SK-N-SH (cell line): ENCODE measurements around the gene ABHD17C. TPM values are rescaled to one million over a fixed set of nuclear protein-coding genes. Genes with fewer than 3 reads are reported as not detected.

Experiments
- CTCF ChIA-PET: fragments of 300-600, 350-600 bp; formaldehyde crosslinking; extraction: SDS; loops from one replicate; lab custom pipeline; 2021; lab: Yijun Ruan, JAX
- POLR2A ChIA-PET: fragments of 350-600 bp; sonication (Branson Sonifier 250); formaldehyde crosslinking; extraction: SDS; loops from one replicate; lab custom pipeline; 2020; ENCODE audit warnings: antibody characterized with exemption, inconsistent platforms; lab: Yijun Ruan, JAX
- DNase-seq: peaks from one replicate; pipeline ENCODE4 v3.0.0; 2012
- H2AFZ ChIP-seq: fragments of 200-600 bp; sonication (generic); 2 replicates; pipeline ENCODE4 v1.8.1; 2016; ENCODE audit warnings: antibody characterized with exemption, mild to moderate bottlenecking, low read depth
- H3F3A ChIP-seq: fragments of 200-600 bp; sonication (generic); replicated peaks from 2 replicates; pipeline ENCODE3; 2016; ENCODE audit warnings: antibody characterized with exemption, mild to moderate bottlenecking; ENCODE audit not compliant: insufficient read depth
- H3K27ac ChIP-seq, 2 experiments: fragments of 200-500 bp in 1 of 2; fragments of 200-600 bp in 1 of 2; sonication (Bioruptor generic) in 1 of 2; sonication (generic), shearing (Covaris generic) in 1 of 2; 2 replicates each; pipeline versions ENCODE4 v1.5.1 to v1.6.1; 2014 to 2016; ENCODE audit warnings: low read depth in 2 of 2, inconsistent platforms in 1 of 2, low read length in 1 of 2, mild to moderate bottlenecking in 1 of 2, mixed read lengths in 1 of 2
- H3K27me3 ChIP-seq: fragments of 200-600 bp; sonication (generic), shearing (Covaris generic); 2 replicates; pipeline ENCODE4 v1.6.1; 2016; ENCODE audit warnings: mixed run types; ENCODE audit not compliant: insufficient read depth
- H3K36me3 ChIP-seq, 2 experiments: fragments of 200-500 bp in 1 of 2; fragments of 200-600 bp in 1 of 2; sonication (Bioruptor generic) in 1 of 2; sonication (generic) in 1 of 2; replicated peaks in 1 of 2; 2 replicates each; pipeline versions ENCODE3 to v1.5.1; 2014 to 2016; ENCODE audit warnings: low read length in 1 of 2, mild to moderate bottlenecking in 1 of 2; ENCODE audit not compliant: insufficient read depth in 2 of 2, control insufficient read depth in 1 of 2
- H3K4me1 ChIP-seq, 2 experiments: fragments of 200-500 bp in 1 of 2; fragments of 200-600 bp in 1 of 2; sonication (Bioruptor generic) in 1 of 2; sonication (generic), shearing (Covaris generic) in 1 of 2; 2 replicates each; pipeline versions ENCODE4 v1.5.1 to v1.6.1; 2014 to 2016; ENCODE audit warnings: low read depth in 1 of 2, low read length in 1 of 2, mixed run types in 1 of 2; ENCODE audit not compliant: insufficient read depth in 2 of 2, control insufficient read depth in 1 of 2
- H3K4me2 ChIP-seq: fragments of 200-600 bp; sonication (generic), shearing (Covaris generic); 2 replicates; pipeline ENCODE4 v1.6.1; 2017; ENCODE audit warnings: mixed run types
- H3K4me3 ChIP-seq, 2 experiments: fragments of 200-500 bp in 1 of 2; fragments of 200-600 bp in 1 of 2; sonication (Bioruptor generic) in 1 of 2; sonication (generic), shearing (Covaris generic) in 1 of 2; 2 replicates each; pipeline versions ENCODE4 v1.5.1 to v1.8.1; 2014 to 2016; ENCODE audit warnings: low read depth in 2 of 2, inconsistent platforms in 1 of 2, low read length in 1 of 2, mild to moderate bottlenecking in 1 of 2, mixed read lengths in 1 of 2, moderate library complexity in 1 of 2
- H3K79me2 ChIP-seq: fragments of 200-600 bp; sonication (generic); 2 replicates; pipeline ENCODE4 v1.8.1; 2017; ENCODE audit warnings: mild to moderate bottlenecking; ENCODE audit not compliant: insufficient read depth
- H3K9ac ChIP-seq: fragments of 200-600 bp; sonication (generic); 2 replicates; pipeline ENCODE4 v1.6.1; 2017; ENCODE audit warnings: mixed run types
- H3K9me2 ChIP-seq: fragments of 200-600 bp; sonication (generic); 2 replicates; pipeline ENCODE4 v1.6.1; 2017; ENCODE audit warnings: mixed run types
- H3K9me3 ChIP-seq: fragments of 200-600 bp; sonication (generic); 2 replicates; pipeline ENCODE4 v1.6.1; 2017; ENCODE audit warnings: mixed run types, mild to moderate bottlenecking, moderate library complexity
- H4K20me1 ChIP-seq: fragments of 200-600 bp; sonication (generic); 2 replicates; pipeline ENCODE4 v1.6.1; 2017; ENCODE audit warnings: mild to moderate bottlenecking, mixed run types; ENCODE audit not compliant: insufficient read depth
- FOXM1 ChIP-seq: IDR thresholded peaks from 2 replicates; pipeline ENCODE4 v1.4.0; 2012; ENCODE audit warnings: low read depth, mild to moderate bottlenecking
- GABPA ChIP-seq: IDR thresholded peaks from 2 replicates; pipeline ENCODE4 v1.4.0; 2012; ENCODE audit warnings: low read depth, mild to moderate bottlenecking
- NRF1 ChIP-seq: IDR thresholded peaks from 2 replicates; pipeline ENCODE4 v1.6.1; 2012; ENCODE audit warnings: low read depth, mild to moderate bottlenecking, low read length
- RAD21 ChIP-seq: IDR thresholded peaks from 2 replicates; pipeline ENCODE4 v1.6.1; 2012; ENCODE audit warnings: mild to moderate bottlenecking, low read length
- RFX5 ChIP-seq: IDR thresholded peaks from 2 replicates; pipeline ENCODE4 v1.6.1; 2012; ENCODE audit warnings: mild to moderate bottlenecking, improper control_type of control experiment, low read length
- RXRA ChIP-seq: IDR thresholded peaks from 2 replicates; pipeline ENCODE4 v1.4.0; 2012; ENCODE audit warnings: low read depth, mild to moderate bottlenecking, borderline replicate concordance
- SMC3 ChIP-seq: IDR thresholded peaks from 2 replicates; pipeline ENCODE4 v1.6.1; 2012; ENCODE audit warnings: low read depth, low read length, improper control_type of control experiment
- TAF1 ChIP-seq: IDR thresholded peaks from 2 replicates; pipeline ENCODE4 v1.6.1; 2012; ENCODE audit warnings: low read depth, mild to moderate bottlenecking, low read length, moderate library complexity, borderline replicate concordance
- TCF12 ChIP-seq: IDR thresholded peaks from 2 replicates; pipeline ENCODE4 v1.4.0; 2012
- TEAD4 ChIP-seq: IDR thresholded peaks from 2 replicates; pipeline ENCODE4 v1.4.0; 2012; ENCODE audit warnings: mild to moderate bottlenecking, borderline replicate concordance; ENCODE audit not compliant: insufficient read depth
- WGBS: methylation state at CpG from one replicate; pipeline ENCODE4 v1.1.6; 2017; ENCODE audit warnings: low lambda C conversion rate; 5-methylcytosine and 5-hydroxymethylcytosine counted together
- polyA plus RNA-seq, 3 experiments: library from polyadenylated mRNA; depleted of rRNA; stranded (reverse); fragments of >200 nt; gene quantifications; 2 replicates each; pipeline ENCODE4 v1.2.3, GENCODE V29; 2012
- TF ChIP-seq, protein P1 (sequence below): IDR thresholded peaks from 2 replicates; pipeline ENCODE4 v1.4.0; 2012; ENCODE audit warnings: low read depth, borderline replicate concordance
- TF ChIP-seq, protein P2 (sequence below): fragments of 200-600 bp; sonication (generic); IDR thresholded peaks from 2 replicates; pipeline ENCODE4 v1.6.1; 2017; ENCODE audit warnings: antibody characterized with exemption, mild to moderate bottlenecking, moderate library complexity

The ABHD17C gene
- polyA plus RNA-seq, 1 of the 3 experiments (the other 2 are of a cell fraction): 11.7 TPM

DNA sequence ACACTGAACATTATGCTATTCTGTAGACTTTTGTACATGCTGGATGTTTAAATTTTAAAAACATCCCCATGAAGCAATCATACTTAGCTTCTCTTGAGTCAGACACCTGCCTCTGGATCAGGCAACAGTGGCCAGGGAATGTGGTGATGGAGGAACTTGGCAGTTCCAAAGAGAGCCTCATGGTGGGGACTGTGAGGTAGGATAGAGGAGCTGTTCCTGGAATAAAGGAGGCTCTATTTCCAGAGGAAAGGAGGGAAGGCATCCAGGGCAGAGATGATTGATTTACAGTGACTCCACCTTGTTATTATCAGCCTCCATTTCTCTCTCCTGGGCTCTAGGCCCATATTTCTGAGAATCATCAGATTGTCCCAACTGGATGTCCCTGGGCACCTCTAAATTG, 35.0 kb upstream of the ABHD17C start:
- Histone ChIP-seq H3K36me3 (no peaks in the 10 kb centered on the region), H3K4me2 (no peak overlapping the region), H3K9ac (no peak overlapping the region), H2AFZ (no peak overlapping the region), H3K9me2 (no peaks in the 10 kb centered on the region), H3K27ac (no peak overlapping the region), H3K4me1 (no peaks in the 10 kb centered on the region), H3K9me3 (no peaks in the 10 kb centered on the region), H3K4me3 (no peak overlapping the region; a peak in 1 of 4 replicates), H4K20me1 (no peaks in the 10 kb centered on the region), H3K79me2 (no peaks in the 10 kb centered on the region), H3F3A (no peaks in the 10 kb centered on the region), H3K27me3 (no peaks in the 10 kb centered on the region)
- CTCF ChIA-PET: interaction anchor here (0.8 to 4.5 kb wide), 16 partner anchors 9 to 310 kb away, joined by 3 to 33 read pairs (median 4); partner anchors contain the start of gene CEMIP
- TF ChIP-seq, protein P1, sequence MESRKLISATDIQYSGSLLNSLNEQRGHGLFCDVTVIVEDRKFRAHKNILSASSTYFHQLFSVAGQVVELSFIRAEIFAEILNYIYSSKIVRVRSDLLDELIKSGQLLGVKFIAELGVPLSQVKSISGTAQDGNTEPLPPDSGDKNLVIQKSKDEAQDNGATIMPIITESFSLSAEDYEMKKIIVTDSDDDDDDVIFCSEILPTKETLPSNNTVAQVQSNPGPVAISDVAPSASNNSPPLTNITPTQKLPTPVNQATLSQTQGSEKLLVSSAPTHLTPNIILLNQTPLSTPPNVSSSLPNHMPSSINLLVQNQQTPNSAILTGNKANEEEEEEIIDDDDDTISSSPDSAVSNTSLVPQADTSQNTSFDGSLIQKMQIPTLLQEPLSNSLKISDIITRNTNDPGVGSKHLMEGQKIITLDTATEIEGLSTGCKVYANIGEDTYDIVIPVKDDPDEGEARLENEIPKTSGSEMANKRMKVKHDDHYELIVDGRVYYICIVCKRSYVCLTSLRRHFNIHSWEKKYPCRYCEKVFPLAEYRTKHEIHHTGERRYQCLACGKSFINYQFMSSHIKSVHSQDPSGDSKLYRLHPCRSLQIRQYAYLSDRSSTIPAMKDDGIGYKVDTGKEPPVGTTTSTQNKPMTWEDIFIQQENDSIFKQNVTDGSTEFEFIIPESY: no peak
- TF ChIP-seq TCF12: no peak
- TF ChIP-seq TEAD4: no peak
- TF ChIP-seq, protein P2, sequence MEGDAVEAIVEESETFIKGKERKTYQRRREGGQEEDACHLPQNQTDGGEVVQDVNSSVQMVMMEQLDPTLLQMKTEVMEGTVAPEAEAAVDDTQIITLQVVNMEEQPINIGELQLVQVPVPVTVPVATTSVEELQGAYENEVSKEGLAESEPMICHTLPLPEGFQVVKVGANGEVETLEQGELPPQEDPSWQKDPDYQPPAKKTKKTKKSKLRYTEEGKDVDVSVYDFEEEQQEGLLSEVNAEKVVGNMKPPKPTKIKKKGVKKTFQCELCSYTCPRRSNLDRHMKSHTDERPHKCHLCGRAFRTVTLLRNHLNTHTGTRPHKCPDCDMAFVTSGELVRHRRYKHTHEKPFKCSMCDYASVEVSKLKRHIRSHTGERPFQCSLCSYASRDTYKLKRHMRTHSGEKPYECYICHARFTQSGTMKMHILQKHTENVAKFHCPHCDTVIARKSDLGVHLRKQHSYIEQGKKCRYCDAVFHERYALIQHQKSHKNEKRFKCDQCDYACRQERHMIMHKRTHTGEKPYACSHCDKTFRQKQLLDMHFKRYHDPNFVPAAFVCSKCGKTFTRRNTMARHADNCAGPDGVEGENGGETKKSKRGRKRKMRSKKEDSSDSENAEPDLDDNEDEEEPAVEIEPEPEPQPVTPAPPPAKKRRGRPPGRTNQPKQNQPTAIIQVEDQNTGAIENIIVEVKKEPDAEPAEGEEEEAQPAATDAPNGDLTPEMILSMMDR: peak; percentile 38
- peak; percentile 49 for TF ChIP-seq SMC3
- peak; percentile 57 for TF ChIP-seq RAD21
- DNase-seq: peak; percentile 42
- POLR2A ChIA-PET: no interaction called here

DNA sequence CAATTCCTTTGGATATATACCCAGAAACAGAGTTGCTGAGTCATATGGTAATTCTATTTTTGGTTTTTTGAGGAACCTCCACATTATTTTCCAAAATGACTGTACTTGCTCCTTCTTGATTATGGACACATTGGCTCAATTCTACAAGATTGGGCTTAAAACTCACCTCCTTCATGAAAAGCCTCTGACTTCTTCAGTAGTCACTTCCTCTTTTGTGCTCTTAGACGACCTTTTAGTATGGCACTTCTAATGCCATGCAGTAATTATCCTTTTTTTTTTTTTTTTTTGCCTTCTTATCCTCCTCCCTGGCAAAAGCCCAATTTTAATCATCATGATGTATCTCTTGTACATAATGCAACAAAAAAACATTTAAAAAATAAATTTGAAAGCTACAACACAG, 33.0 kb upstream of the ABHD17C start:
- no peak for DNase-seq
- Histone ChIP-seq H3K27me3 (no peaks in the 10 kb centered on the region), H4K20me1 (no peaks in the 10 kb centered on the region), H3K79me2 (no peaks in the 10 kb centered on the region), H3K36me3 (no peaks in the 10 kb centered on the region), H3K9me3 (no peaks in the 10 kb centered on the region), H3K4me2 (no peak overlapping the region), H3K9ac (no peak overlapping the region), H3F3A (no peaks in the 10 kb centered on the region), H2AFZ (no peak overlapping the region), H3K4me1 (no peaks in the 10 kb centered on the region), H3K9me2 (no peaks in the 10 kb centered on the region), H3K27ac (no peak overlapping the region), H3K4me3 (no peak overlapping the region)
- 19% methylated on average over 1 of the region's 1 CpG for WGBS
- TF ChIP-seq FOXM1 (no peak), GABPA (no peak), RFX5 (no peak), TAF1 (no peak), RXRA (no peak), NRF1 (no peak)
- TF ChIP-seq, protein P1: no peak
- POLR2A ChIA-PET: no interaction called here
- CTCF ChIA-PET: interaction anchor here (0.8 to 1.5 kb wide), 3 partner anchors 13 to 116 kb away, joined by 3 to 5 read pairs (median 3); no protein-coding TSS in a partner anchor
